Heart left ventricle (tissue), 16 donors: ENCODE results near the gene ANGPTL1. TPM values are rescaled to one million over a fixed set of nuclear protein-coding genes. Genes with fewer than 3 reads are reported as not detected.

Experiments used
- ATAC-seq, 4 donors: fragments of 200-7000 bp; cut with Tn5 transposase; one replicate each; pipeline ENCODE4 v1.9.1; 2020 to 2022; ENCODE audit warnings: moderate library complexity in 4 of 4, mild to moderate bottlenecking in 3 of 4, moderate number of reproducible peaks in 1 of 4
- DNase-seq, 5 donors: peaks; one replicate each; pipeline ENCODE4 v3.0.0-alpha.2; 2020
- H3K27ac ChIP-seq, 12 donors: fragments of 200-600 bp; sonication (generic) in 4 of 12; one replicate each; pipeline versions ENCODE4 v1.5.0 to v1.8.0; 2016 to 2022; ENCODE audit warnings: mild to moderate bottlenecking in 2 of 12
- H3K27me3 ChIP-seq, 9 donors: fragments of 200-600 bp; sonication (generic) in 2 of 9; one replicate each; pipeline versions ENCODE4 v1.5.1 to v1.8.0; 2016 to 2022; ENCODE audit warnings: mild to moderate bottlenecking in 3 of 9
- H3K36me3 ChIP-seq, 9 donors: fragments of 200-600 bp; sonication (generic) in 2 of 9; one replicate each; pipeline versions ENCODE4 v1.5.0 to v1.8.0; 2018 to 2022; ENCODE audit warnings: mild to moderate bottlenecking in 2 of 9
- H3K4me1 ChIP-seq, 12 donors: fragments of 200-600 bp; sonication (generic) in 4 of 12; one replicate each; pipeline versions ENCODE4 v1.5.0 to v1.8.0; 2016 to 2022; ENCODE audit warnings: mild to moderate bottlenecking in 3 of 12
- H3K4me3 ChIP-seq, 12 donors: fragments of 200-600 bp; sonication (generic) in 4 of 12; one replicate each; pipeline versions ENCODE4 v1.5.0 to v1.8.0; 2017 to 2022; ENCODE audit warnings: mild to moderate bottlenecking in 9 of 12, moderate library complexity in 4 of 12
- H3K9me3 ChIP-seq, 12 donors: fragments of 200-600 bp; sonication (generic) in 4 of 12; one replicate each; pipeline versions ENCODE4 v1.5.0 to v1.8.0; 2016 to 2022; ENCODE audit warnings: mild to moderate bottlenecking in 1 of 12
- CTCF ChIP-seq, 12 donors: fragments of 200-600 bp; sonication (generic) in 4 of 12; IDR thresholded peaks; one replicate each; pipeline versions ENCODE4 v1.5.0 to v1.8.0; 2018 to 2022; ENCODE audit warnings: antibody characterized with exemption in 12 of 12, mild to moderate bottlenecking in 5 of 12
- POLR2A ChIP-seq, 2 donors: fragments of 450-650 bp; IDR thresholded peaks; one replicate each; pipeline ENCODE4 v1.6.1; 2017; ENCODE audit warnings: antibody characterized with exemption in 2 of 2, mild to moderate bottlenecking in 2 of 2, moderate library complexity in 2 of 2
- WGBS, 4 donors: extraction: QIAGEN DNeasy Blood & Tissue Kit in 2 of 4; methylation state at CpG; one replicate each; pipeline versions ENCODE4 v1.1.5 to v1.1.7; 2013 to 2018; 5-methylcytosine and 5-hydroxymethylcytosine counted together
- intact Hi-C, 10 donors: fragments of 100-400 bp; cut with DNase I; formaldehyde crosslinking; loops; one replicate each; pipeline versions ENCODE4 v1.11.1 to v1.14.2; 2022
- polyA plus RNA-seq, 2 donors: library from polyadenylated mRNA; stranded (reverse); fragments of 200-250 nt; gene quantifications; one replicate each; pipeline ENCODE4 v1.2.3, GENCODE V29; 2013
- total RNA-seq, 9 donors: library from RNA; depleted of rRNA in 2 of 9; stranded (reverse); fragments of >200 nt in 2 of 9; fragmentation: NEBNext Ultra II Directional in 3 of 9; extraction: Animal tissue kit (Norgen Biotek cat#: 25700) in 3 of 9; gene quantifications; one replicate each; pipeline versions ENCODE4 v1.1.0 to v1.2.4, GENCODE V29; 2016 to 2023
- donor health status: ischemic (EF 13 %, LVEDD 7.1; RV severe dilation, severe dysfunction).
- donor health status: healthy with polysubstance abuse.
- donor health status: DM: no; HTN: yes; CAD: no.
- donor health status: DM: no; HTN: no; CAD: no.
- donor health status: ischemic (EF 25% LVEDD 6.9; RV normal size, moderate dysfunction).
- donor health status: ischemic (EF 25% LVEDD 5.7; RV mildly dilated, moderate dysfunction).
- donor health status: healthy.
- donor health status: DM: yes; HTN: yes; CAD: no.
- donor health status: ischemic (EF 35%, LVEDD 5.7; RV mildly dilated, moderate dysfunction).
- donor health status: nonischemic (EF 11% LVEDD 7.7; RV severe dilation, severe dysfunction).
- donor health status: DM: yes; HTN: yes; CAD: no.
- donor health status: PGD.
- donor health status: ischemic (EF 29% LVEDD 5.4; RV normal size, mild dysfunction).
- donor health status: nonischemic (EF 23%, LVEDD 6.1; RV moderate dilation, normal function).

Gene ANGPTL1
- total and polyA plus RNA-seq, 11 donors: 5.0 to 31.1 (median 17.3) TPM

- H3K27ac ChIP-seq: no peak overlapping the region
- H3K9me3 ChIP-seq: no peaks in the 10 kb centered on the region
- no peak for ATAC-seq
- no peaks in the 10 kb centered on the region for H3K27me3 ChIP-seq
- 82 to 87% (median 83%) methylated on average over 5 of the region's 5 CpGs for WGBS, 4 donors
- no peak for DNase-seq
- peaks cover 0 to 15% (median 2%) of the 10 kb centered on the region in 12 donors for H3K4me1 ChIP-seq
- H3K4me3 ChIP-seq: no peak overlapping the region
- intact Hi-C loops: no loop called here
- no peak for TF ChIP-seq CTCF (IDR thresholded peaks at IDR 0.05)
- no peak for TF ChIP-seq POLR2A (IDR thresholded peaks at IDR 0.05)
- H3K36me3 ChIP-seq: peaks cover 0 to 8% (median 0%) of the 10 kb centered on the region in 9 donors
These were observed 45.7 kb upstream of the ANGPTL1 start for GRCh38 chr1:178916448-178917174.

GRCh38 chr1:178912597-178912996 lies 41.7 kb upstream of the ANGPTL1 start:
- no peaks in the 10 kb centered on the region for H3K4me1 ChIP-seq
- DNase-seq: no peak
- no peaks in the 10 kb centered on the region for H3K9me3 ChIP-seq
- no peaks in the 10 kb centered on the region for H3K27me3 ChIP-seq
- ATAC-seq: no peak
- peaks cover 0 to 8% (median 0%) of the 10 kb centered on the region in 9 donors for H3K36me3 ChIP-seq
- intact Hi-C loops: no loop called here
- H3K27ac ChIP-seq: no peak overlapping the region
- no peak for TF ChIP-seq CTCF (IDR thresholded peaks at IDR 0.05)
- no peak for TF ChIP-seq POLR2A (IDR thresholded peaks at IDR 0.05)
- 95 to 99% (median 96%) methylated on average over 2 of the region's 2 CpGs for WGBS, 4 donors
- no peak overlapping the region for H3K4me3 ChIP-seq

GRCh38 chr1:178910023-178910422 lies 39.1 kb upstream of the ANGPTL1 start:
- no peak overlapping the region for H3K27ac ChIP-seq
- intact Hi-C loops: no loop called here
- no peaks in the 10 kb centered on the region for H3K9me3 ChIP-seq
- peaks cover 0 to 4% (median 0%) of the 10 kb centered on the region in 9 donors for H3K36me3 ChIP-seq
- DNase-seq (no peak), ATAC-seq (no peak)
- 84 to 96% (median 90%) methylated on average over 1 of the region's 1 CpG for WGBS, 4 donors
- H3K4me1 ChIP-seq: no peaks in the 10 kb centered on the region
- H3K4me3 ChIP-seq: no peak overlapping the region
- TF ChIP-seq POLR2A (IDR thresholded peaks at IDR 0.05) (no peak), CTCF (IDR thresholded peaks at IDR 0.05) (no peak)
- no peaks in the 10 kb centered on the region for H3K27me3 ChIP-seq

GRCh38 chr1:178908358-178908757 lies 37.5 kb upstream of the ANGPTL1 start:
- intact Hi-C loops: no loop called here
- Histone ChIP-seq H3K27me3 (no peaks in the 10 kb centered on the region), H3K4me1 (no peaks in the 10 kb centered on the region), H3K36me3 (peaks cover 0 to 4% (median 0%) of the 10 kb centered on the region in 9 donors), H3K4me3 (no peak overlapping the region), H3K27ac (no peak overlapping the region), H3K9me3 (no peaks in the 10 kb centered on the region)
- ATAC-seq (no peak), DNase-seq (no peak)
- TF ChIP-seq CTCF (IDR thresholded peaks at IDR 0.05) (no peak), POLR2A (IDR thresholded peaks at IDR 0.05) (no peak)
- WGBS, 4 donors: 72 to 81% (median 77%) methylated on average over 1 of the region's 1 CpG
